WTC11 (cell line): ENCODE measurements around the gene ZCWPW2. TPM values are rescaled to one million over a fixed set of nuclear protein-coding genes. Genes with fewer than 3 reads are reported as not detected.

ENCODE experiments used
- ATAC-seq: fragments of 200-7000 bp; cut with Tn5 transposase; 2 replicates; pipeline ENCODE4 v1.10.0; 2021; ENCODE audit warnings: mild to moderate bottlenecking, moderate library complexity
- CTCF ChIA-PET: fragments of 300-600 bp; sonication (Branson Sonifier 250); formaldehyde crosslinking; loops from one replicate; lab custom pipeline; 2021; ENCODE audit warnings: antibody characterized with exemption; lab: Charles Lee
- POLR2A ChIA-PET: fragments of 350-600 bp; sonication (Branson Sonifier 250); formaldehyde crosslinking; loops from one replicate; lab custom pipeline; 2021; ENCODE audit warnings: antibody characterized with exemption; lab: Charles Lee
- DNase-seq: peaks from one replicate; pipeline ENCODE4 v3.0.0; 2021; ENCODE audit warnings: low spot score
- H3K27ac Mint-ChIP-seq: 2 replicates; pipeline ENCODE4 v1.8.0; 2021; ENCODE audit warnings: mixed read lengths
- H3K27me3 Mint-ChIP-seq: 2 replicates; pipeline ENCODE4 v1.8.0; 2021; ENCODE audit warnings: low read depth, mild to moderate bottlenecking, moderate library complexity, mixed read lengths
- H3K36me3 Mint-ChIP-seq: 2 replicates; pipeline ENCODE4 v1.8.0; 2021; ENCODE audit warnings: mixed read lengths
- H3K4me1 Mint-ChIP-seq: 2 replicates; pipeline ENCODE4 v1.8.0; 2022; ENCODE audit warnings: mixed read lengths
- H3K4me3 Mint-ChIP-seq: 2 replicates; pipeline ENCODE4 v1.8.0; 2021; ENCODE audit warnings: mild to moderate bottlenecking, moderate library complexity, mixed read lengths
- H3K9me3 Mint-ChIP-seq: 2 replicates; pipeline ENCODE4 v1.8.0; 2021; ENCODE audit warnings: mixed read lengths
- ATF2 ChIP-seq: sonication (generic); formaldehyde crosslinking; IDR thresholded peaks from 2 replicates; pipeline ENCODE4 v1.8.1; 2022; ENCODE audit warnings: low read depth, missing genetic modification reagents, borderline replicate concordance
- CBFB ChIP-seq: sonication (generic); formaldehyde crosslinking; IDR thresholded peaks from 2 replicates; pipeline ENCODE4 v1.8.1; 2022; ENCODE audit warnings: mild to moderate bottlenecking, low read depth, missing genetic modification reagents
- E2F5 ChIP-seq: sonication (generic); formaldehyde crosslinking; IDR thresholded peaks from 2 replicates; pipeline ENCODE4 v1.8.1; 2022; ENCODE audit warnings: mild to moderate bottlenecking, moderate library complexity, missing genetic modification reagents
- ETV6 ChIP-seq: sonication (generic); formaldehyde crosslinking; IDR thresholded peaks from 2 replicates; pipeline ENCODE4 v1.8.1; 2022; ENCODE audit warnings: mild to moderate bottlenecking, missing genetic modification reagents
- FOXP4 ChIP-seq: sonication (generic); formaldehyde crosslinking; IDR thresholded peaks from 2 replicates; pipeline ENCODE4 v1.8.0; 2022; ENCODE audit warnings: mild to moderate bottlenecking, missing genetic modification reagents
- KAT7 ChIP-seq: sonication (generic); formaldehyde crosslinking; IDR thresholded peaks from 2 replicates; pipeline ENCODE4 v1.8.1; 2023; ENCODE audit warnings: missing genetic modification reagents, mild to moderate bottlenecking, borderline replicate concordance
- PRRX2 ChIP-seq: fragments of 250-450 bp; sonication (Bioruptor Pico); IDR thresholded peaks from 2 replicates; pipeline ENCODE4 v1.8.0; 2021; ENCODE audit warnings: mild to moderate bottlenecking
- RELA ChIP-seq: sonication (generic); formaldehyde crosslinking; IDR thresholded peaks from 2 replicates; pipeline ENCODE4 v1.8.1; 2022; ENCODE audit warnings: missing genetic modification reagents, mild to moderate bottlenecking, borderline replicate concordance
- SMAD4 ChIP-seq: sonication (generic); formaldehyde crosslinking; IDR thresholded peaks from 2 replicates; pipeline ENCODE4 v1.8.0; 2022; ENCODE audit warnings: mild to moderate bottlenecking, missing genetic modification reagents
- SP1 ChIP-seq: sonication (generic); formaldehyde crosslinking; conservative IDR thresholded peaks from 2 replicates; pipeline ENCODE4 v1.8.1; 2022; ENCODE audit warnings: missing genetic modification reagents
- TCF7 ChIP-seq: sonication (generic); formaldehyde crosslinking; IDR thresholded peaks from 2 replicates; pipeline ENCODE4 v1.8.0; 2022; ENCODE audit warnings: mild to moderate bottlenecking, low read depth, missing genetic modification reagents, moderate library complexity
- ZBTB43 ChIP-seq: sonication (generic); formaldehyde crosslinking; IDR thresholded peaks from 2 replicates; pipeline ENCODE4 v1.8.1; 2023; ENCODE audit warnings: mild to moderate bottlenecking, missing genetic modification reagents
- ZNF121 ChIP-seq: sonication (generic); formaldehyde crosslinking; IDR thresholded peaks from 2 replicates; pipeline ENCODE4 v1.8.0; 2023; ENCODE audit warnings: missing genetic modification reagents
- ZNF263 ChIP-seq: sonication (generic); formaldehyde crosslinking; IDR thresholded peaks from 2 replicates; pipeline ENCODE4 v1.8.1; 2022; ENCODE audit warnings: low read depth, mild to moderate bottlenecking, moderate library complexity, missing genetic modification reagents
- ZNF281 ChIP-seq: sonication (generic); formaldehyde crosslinking; IDR thresholded peaks from 2 replicates; pipeline ENCODE4 v1.8.0; 2023; ENCODE audit warnings: mild to moderate bottlenecking, missing genetic modification reagents
- ZNF317 ChIP-seq: sonication (generic); formaldehyde crosslinking; IDR thresholded peaks from 2 replicates; pipeline ENCODE4 v1.8.1; 2023; ENCODE audit warnings: low read depth, mild to moderate bottlenecking, moderate library complexity, missing genetic modification reagents, borderline replicate concordance
- ZNF396 ChIP-seq: fragments of 250-450 bp; sonication (Bioruptor Pico); IDR thresholded peaks from 2 replicates; pipeline ENCODE4 v1.8.0; 2021; ENCODE audit warnings: mild to moderate bottlenecking, moderate library complexity, borderline replicate concordance
- ZNF532 ChIP-seq: fragments of 250-450 bp; sonication (Bioruptor Pico); IDR thresholded peaks from 2 replicates; pipeline ENCODE4 v1.9.0; 2021; ENCODE audit warnings: mild to moderate bottlenecking, borderline replicate concordance
- total RNA-seq: library from RNA; stranded (reverse); gene quantifications from 3 replicates; pipeline ENCODE4 v1.2.3, GENCODE V29; 2021

ZCWPW2 gene
- total RNA-seq, 1 experiment from 2014 or later, result 0.22 TPM

GRCh38 chr3:28315711-28316110 lies 32.8 kb upstream of the ZCWPW2 start (continued):
- TF ChIP-seq ZNF532, result no peak
- no peak for TF ChIP-seq TCF7 (CRISPR knock-in tag)
- no peak for TF ChIP-seq E2F5
- TF ChIP-seq ZBTB43 (CRISPR knock-in tag), result no peak
- no peak for TF ChIP-seq FOXP4 (CRISPR knock-in tag)
- TF ChIP-seq SP1 (CRISPR knock-in tag), result no peak
- no peak for TF ChIP-seq CBFB (CRISPR knock-in tag)
- no peak for TF ChIP-seq KAT7 (CRISPR knock-in tag)
- TF ChIP-seq ZNF396 (CRISPR knock-in tag), result no peak
- no peak for TF ChIP-seq RELA (CRISPR knock-in tag)

- ChIA-PET CTCF (interaction anchor here (0.7 kb wide), 1 partner anchor 11 kb away, joined by 3 read pairs; no protein-coding TSS in a partner anchor), POLR2A (no interaction called here)
- no peak for DNase-seq
- Mint-ChIP-seq H3K36me3 (no peaks in the 10 kb centered on the region; the same call in 1 of the 2 replicates), H3K4me3 (no peak overlapping the region), H3K9me3 (no peaks in the 10 kb centered on the region), H3K27me3 (no peaks in the 10 kb centered on the region), H3K4me1 (peaks cover 9% of the 10 kb centered on the region), H3K27ac (no peak overlapping the region)
- ATAC-seq, result no peak
- TF ChIP-seq ZNF281 (CRISPR knock-in tag) (no peak), ETV6 (CRISPR knock-in tag) (no peak), ZNF317 (no peak), ZNF263 (no peak), SMAD4 (CRISPR knock-in tag) (no peak), ZNF532 (no peak), ATF2 (CRISPR knock-in tag) (no peak), ZNF121 (CRISPR knock-in tag) (no peak), PRRX2 (no peak)
Observed at GRCh38 chr3:28316226-28316625, 32.3 kb upstream of the ZCWPW2 start.
